Left forelimb (tissue), 1 donor: ENCODE results near the gene NDUFA13.

ENCODE experiments used
- DNase-seq: peaks from one replicate; pipeline ENCODE4 v3.0.0-alpha.2; 2018; ENCODE audit warnings: low spot score

Gene NDUFA13

GRCh38 chr19:19489804-19490204 is 26.2 kb upstream of the NDUFA13 start:
- no peak for DNase-seq

GRCh38 chr19:19490214-19490968 is 25.6 kb upstream of the NDUFA13 start:
- peak; percentile 82 for DNase-seq

- no peak for DNase-seq
Measured at GRCh38 chr19:19491321-19492025, 24.6 kb upstream of the NDUFA13 start.

GRCh38 chr19:19492026-19492610 is 23.9 kb upstream of the NDUFA13 start:
- DNase-seq, result no peak

- DNase-seq, result no peak
Measured at GRCh38 chr19:19493841-19494546, 22.0 kb upstream of the NDUFA13 start.

- DNase-seq, result no peak
Measured at GRCh38 chr19:19495614-19496603, 20.1 kb upstream of the NDUFA13 start.

GRCh38 chr19:19498255-19498991 is 17.6 kb upstream of the NDUFA13 start:
- DNase-seq, result no peak

- no peak for DNase-seq
Measured at GRCh38 chr19:19499272-19499995, 16.6 kb upstream of the NDUFA13 start.

- no peak for DNase-seq
Measured at GRCh38 chr19:19500975-19501644, 14.9 kb upstream of the NDUFA13 start.

GRCh38 chr19:19501798-19502197 is 14.2 kb upstream of the NDUFA13 start:
- no peak for DNase-seq

GRCh38 chr19:19502281-19502680 is 13.7 kb upstream of the NDUFA13 start:
- no peak for DNase-seq

GRCh38 chr19:19502808-19503602 is 13.0 kb upstream of the NDUFA13 start:
- no peak for DNase-seq

- DNase-seq, result no peak
Measured at GRCh38 chr19:19504754-19505668, 11.0 kb upstream of the NDUFA13 start.

- no peak for DNase-seq
Measured at GRCh38 chr19:19505669-19506326, 10.2 kb upstream of the NDUFA13 start.

GRCh38 chr19:19506592-19506991 is 9.4 kb upstream of the NDUFA13 start:
- no peak for DNase-seq

- no peak for DNase-seq
Measured at GRCh38 chr19:19507354-19507753, 8.7 kb upstream of the NDUFA13 start.

- DNase-seq, result no peak
Measured at GRCh38 chr19:19508217-19508616, 7.8 kb upstream of the NDUFA13 start.
